Neuronal stem cell (in vitro differentiated cells): ENCODE measurements around the gene ANKS1B.

ENCODE experiments used
- DNase-seq: peaks from one replicate; pipeline ENCODE4 v3.0.0-alpha.2; 2013; ENCODE audit warnings: low spot score
- H2AFZ ChIP-seq: one replicate; pipeline ENCODE4 v1.6.1; 2013; ENCODE audit warnings: mild to moderate bottlenecking, low read length, inconsistent platforms
- H2AK5ac ChIP-seq: 2 replicates; pipeline ENCODE4 v1.6.1; 2013; ENCODE audit warnings: low read depth, mild to moderate bottlenecking, inconsistent platforms, low read length, moderate library complexity, mixed read lengths
- H2BK120ac ChIP-seq: 2 replicates; pipeline ENCODE4 v1.6.1; 2013; ENCODE audit warnings: low read depth, mild to moderate bottlenecking, inconsistent platforms, low read length, moderate library complexity, mixed read lengths
- H2BK12ac ChIP-seq: one replicate; pipeline ENCODE4 v1.6.1; 2013; ENCODE audit warnings: low read length, inconsistent platforms
- H2BK15ac ChIP-seq: 2 replicates; pipeline ENCODE4 v1.6.1; 2013; ENCODE audit warnings: mild to moderate bottlenecking, low read length, inconsistent platforms, mixed read lengths
- H2BK5ac ChIP-seq: one replicate; pipeline ENCODE4 v1.6.1; 2013; ENCODE audit warnings: inconsistent platforms, mild to moderate bottlenecking, low read length, moderate library complexity
- H3K14ac ChIP-seq: one replicate; pipeline ENCODE4 v1.6.1; 2013; ENCODE audit warnings: low read length, inconsistent platforms
- H3K18ac ChIP-seq: 2 replicates; pipeline ENCODE4 v1.6.1; 2013; ENCODE audit warnings: low read length, inconsistent platforms
- H3K23ac ChIP-seq: 2 replicates; pipeline ENCODE4 v1.6.1; 2013; ENCODE audit warnings: low read depth, mild to moderate bottlenecking, mixed read lengths, low read length, inconsistent platforms; ENCODE audit not compliant: poor library complexity
- H3K27ac ChIP-seq: replicated peaks from 3 replicates; pipeline ENCODE4 v1.5.1; 2013; ENCODE audit warnings: low read length, inconsistent platforms
- H3K27me3 ChIP-seq, 3 experiments: 2 replicates each; pipeline ENCODE4 v1.6.1; 2013; ENCODE audit warnings: low read length in 3 of 3, mild to moderate bottlenecking in 2 of 3, inconsistent platforms in 1 of 3, low read depth in 1 of 3, mixed read lengths in 1 of 3, moderate library complexity in 1 of 3; ENCODE audit not compliant: control insufficient read depth in 3 of 3, insufficient read depth in 3 of 3
- H3K36me3 ChIP-seq, 2 donors: replicated peaks in 1 of 2; 2 replicates each; pipeline ENCODE4 v1.6.1; 2013; ENCODE audit warnings: low read length in 2 of 2; ENCODE audit not compliant: control insufficient read depth in 2 of 2, insufficient read depth in 2 of 2
- H3K4ac ChIP-seq: 2 replicates; pipeline ENCODE4 v1.6.1; 2013; ENCODE audit warnings: inconsistent platforms, mild to moderate bottlenecking, low read length, moderate library complexity
- H3K4me1 ChIP-seq, 2 donors: 1 replicate in 1 of 2; 2 replicates in 1 of 2; pipeline ENCODE4 v1.6.1; 2013; ENCODE audit warnings: low read length in 2 of 2, low read depth in 1 of 2; ENCODE audit not compliant: control insufficient read depth in 2 of 2, insufficient read depth in 1 of 2
- H3K4me2 ChIP-seq: one replicate; pipeline ENCODE4 v1.6.1; 2013; ENCODE audit warnings: mild to moderate bottlenecking, low read length, inconsistent platforms; ENCODE audit not compliant: insufficient read depth, poor library complexity, severe bottlenecking
- H3K4me3 ChIP-seq, 2 donors: 2 replicates each; pipeline ENCODE4 v1.5.1; 2013; ENCODE audit warnings: low read length in 2 of 2, mild to moderate bottlenecking in 2 of 2, inconsistent platforms in 1 of 2, moderate library complexity in 1 of 2
- H3K79me1 ChIP-seq: one replicate; pipeline ENCODE4 v1.6.1; 2013; ENCODE audit warnings: low read depth, mild to moderate bottlenecking, inconsistent platforms, low read length, moderate library complexity
- H3K9ac ChIP-seq: one replicate; pipeline ENCODE4 v1.6.1; 2013; ENCODE audit warnings: mild to moderate bottlenecking, low read depth, low read length, inconsistent platforms; ENCODE audit not compliant: poor library complexity
- H3K9me3 ChIP-seq, 2 donors: replicated peaks in 1 of 2; 2 replicates each; pipeline versions ENCODE3 to v1.6.1; 2013; ENCODE audit warnings: low read length in 2 of 2, mild to moderate bottlenecking in 2 of 2, inconsistent platforms in 1 of 2, low read depth in 1 of 2, mixed read lengths in 1 of 2, moderate library complexity in 1 of 2; ENCODE audit not compliant: control insufficient read depth in 2 of 2, insufficient read depth in 1 of 2
- H4K8ac ChIP-seq: one replicate; pipeline ENCODE4 v1.6.1; 2013; ENCODE audit warnings: low read depth, mild to moderate bottlenecking, inconsistent platforms, low read length, moderate library complexity
- H4K91ac ChIP-seq: one replicate; pipeline ENCODE4 v1.6.1; 2013; ENCODE audit warnings: low read length, low read depth, mild to moderate bottlenecking, inconsistent platforms; ENCODE audit not compliant: poor library complexity
- WGBS, 2 donors: extraction: QIAGEN DNeasy Blood & Tissue Kit; methylation state at CpG; one replicate each; pipeline ENCODE4 v1.1.7; 2013; ENCODE audit warnings: missing lambda C conversion rate in 2 of 2, mixed read lengths in 1 of 2; ENCODE audit not compliant: insufficient read length in 2 of 2, insufficient replicate concordance in 1 of 2; ENCODE audit errors: extremely low coverage in 2 of 2; 5-methylcytosine and 5-hydroxymethylcytosine counted together

ANKS1B gene

DNA sequence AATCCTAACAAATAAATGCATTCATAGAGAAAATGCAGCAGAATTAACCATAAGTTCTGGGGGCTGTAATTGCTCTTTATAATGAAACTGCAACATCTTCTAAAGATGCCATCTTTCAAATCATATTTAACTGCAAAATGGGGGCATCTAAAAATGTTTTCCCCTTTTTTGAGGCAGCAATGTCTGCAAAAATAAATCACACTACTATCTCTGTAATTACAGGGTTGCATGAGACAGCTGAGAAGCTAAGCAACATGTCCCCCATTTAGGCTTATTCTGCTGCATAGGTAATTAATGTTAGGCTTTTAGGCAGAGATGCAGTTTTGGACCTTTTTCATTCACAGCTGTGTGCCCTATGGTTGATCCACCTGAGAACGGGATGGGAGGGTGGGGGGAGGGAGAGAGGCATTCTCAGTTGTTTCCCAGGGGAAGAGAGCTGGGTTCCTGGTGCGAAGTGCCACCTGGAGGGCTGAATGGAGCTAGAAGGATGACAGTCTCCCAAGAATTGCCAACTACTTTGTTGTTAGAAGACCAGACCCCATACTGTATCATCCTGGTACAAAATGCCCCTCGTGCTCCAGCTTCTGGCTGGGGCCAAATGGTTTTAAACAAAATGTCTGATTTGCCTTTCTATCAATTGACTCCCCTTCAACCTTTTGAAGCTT lies 1185.5 kb downstream of the ANKS1B start:
- DNase-seq, result no peak
- Histone ChIP-seq H3K79me1 (no peaks in the 10 kb centered on the region), H3K36me3 (no peaks in the 10 kb centered on the region), H4K8ac (no peak overlapping the region), H2AFZ (no peak overlapping the region), H3K18ac (no peak overlapping the region), H3K4me2 (no peak overlapping the region), H3K9me3 (no peaks in the 10 kb centered on the region), H4K91ac (no peak overlapping the region), H3K4me1 (peaks cover 2 to 3% of the 10 kb centered on the region in 2 donors), H3K27me3 (no peaks in the 10 kb centered on the region), H2AK5ac (no peak overlapping the region), H3K27ac (no peak overlapping the region), H3K14ac (no peak overlapping the region), H2BK5ac (no peak overlapping the region), H3K4me3 (no peak overlapping the region), H2BK15ac (no peak overlapping the region), H2BK120ac (no peak overlapping the region), H3K23ac (no peak overlapping the region), H3K4ac (no peak overlapping the region), H2BK12ac (no peak overlapping the region), H3K9ac (no peak overlapping the region)
- WGBS, 2 donors, result no CpG with 5 or more reads among the region's 3 CpGs

DNA sequence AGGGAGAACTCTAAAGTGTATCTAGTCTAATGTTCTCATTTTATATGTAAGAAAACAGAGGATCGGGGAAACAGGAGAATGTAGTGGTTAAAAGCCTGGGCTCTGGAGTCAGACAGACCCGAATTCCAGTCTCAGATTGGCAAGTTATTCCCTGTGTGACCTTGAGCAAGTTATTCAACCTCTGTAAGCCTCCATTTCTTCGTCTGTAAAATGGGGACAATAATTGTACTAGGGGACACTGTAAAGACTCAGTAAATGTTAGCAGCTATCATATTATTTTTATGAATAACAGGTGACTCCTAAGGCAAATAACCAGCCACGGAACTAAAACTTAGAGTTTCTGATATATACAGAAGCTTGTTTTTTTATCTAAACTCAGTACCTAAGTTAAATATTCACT lies 1187.5 kb downstream of the ANKS1B start:
- Histone ChIP-seq H4K8ac (no peak overlapping the region), H3K9ac (no peak overlapping the region), H3K4me1 (peaks cover 2 to 3% of the 10 kb centered on the region in 2 donors), H3K18ac (no peak overlapping the region), H3K9me3 (no peaks in the 10 kb centered on the region), H2AFZ (no peak overlapping the region), H3K36me3 (no peaks in the 10 kb centered on the region), H2AK5ac (no peak overlapping the region), H3K27me3 (no peaks in the 10 kb centered on the region), H3K4me2 (no peak overlapping the region), H3K79me1 (no peaks in the 10 kb centered on the region), H3K27ac (no peak overlapping the region), H4K91ac (no peak overlapping the region), H3K14ac (no peak overlapping the region), H3K23ac (no peak overlapping the region), H2BK15ac (no peak overlapping the region), H3K4me3 (no peak overlapping the region), H2BK12ac (no peak overlapping the region), H3K4ac (no peak overlapping the region), H2BK5ac (no peak overlapping the region), H2BK120ac (no peak overlapping the region)
- no CpG with 5 or more reads among the region's 4 CpGs for WGBS, 2 donors
- DNase-seq, result no peak

DNA sequence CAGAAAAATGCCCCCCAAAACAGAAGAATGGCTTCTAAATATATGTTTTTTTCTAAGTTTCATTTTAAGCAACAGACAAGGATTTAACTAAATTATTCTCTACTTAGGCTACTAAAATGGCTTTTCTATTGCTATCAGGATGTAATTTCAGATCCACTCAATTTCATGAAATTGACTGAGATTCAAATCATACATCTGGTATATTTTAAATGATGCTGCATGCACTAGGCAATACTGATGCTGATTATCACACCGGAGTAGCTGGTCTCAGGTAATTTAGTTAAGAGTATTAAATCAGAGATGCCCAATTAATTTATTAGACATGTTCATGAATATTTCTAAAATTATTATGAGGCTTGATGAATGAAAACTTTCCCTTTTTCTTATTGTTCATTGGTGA lies 1188.0 kb downstream of the ANKS1B start:
- no peak overlapping the region for H2AFZ ChIP-seq
- WGBS, 2 donors, result no CpG with 5 or more reads among the region's 1 CpG
- no peak overlapping the region for H3K9ac ChIP-seq
- H3K14ac ChIP-seq, result no peak overlapping the region
- H3K79me1 ChIP-seq, result no peaks in the 10 kb centered on the region
- no peaks in the 10 kb centered on the region for H3K27me3 ChIP-seq
- no peak overlapping the region for H3K4me2 ChIP-seq
- H2BK12ac ChIP-seq, result no peak overlapping the region
- no peak overlapping the region for H2AK5ac ChIP-seq
- no peak overlapping the region for H2BK15ac ChIP-seq
- no peak overlapping the region for H2BK5ac ChIP-seq
- peaks cover 2 to 3% of the 10 kb centered on the region in 2 donors for H3K4me1 ChIP-seq
- no peak overlapping the region for H3K18ac ChIP-seq
- no peak overlapping the region for H4K91ac ChIP-seq
- H3K4ac ChIP-seq, result no peak overlapping the region
- no peak overlapping the region for H4K8ac ChIP-seq
- H3K9me3 ChIP-seq, result no peaks in the 10 kb centered on the region
- DNase-seq, result no peak
- no peaks in the 10 kb centered on the region for H3K36me3 ChIP-seq
- H3K4me3 ChIP-seq, result no peak overlapping the region
- H3K27ac ChIP-seq, result no peak overlapping the region
- H3K23ac ChIP-seq, result no peak overlapping the region
- no peak overlapping the region for H2BK120ac ChIP-seq

DNA sequence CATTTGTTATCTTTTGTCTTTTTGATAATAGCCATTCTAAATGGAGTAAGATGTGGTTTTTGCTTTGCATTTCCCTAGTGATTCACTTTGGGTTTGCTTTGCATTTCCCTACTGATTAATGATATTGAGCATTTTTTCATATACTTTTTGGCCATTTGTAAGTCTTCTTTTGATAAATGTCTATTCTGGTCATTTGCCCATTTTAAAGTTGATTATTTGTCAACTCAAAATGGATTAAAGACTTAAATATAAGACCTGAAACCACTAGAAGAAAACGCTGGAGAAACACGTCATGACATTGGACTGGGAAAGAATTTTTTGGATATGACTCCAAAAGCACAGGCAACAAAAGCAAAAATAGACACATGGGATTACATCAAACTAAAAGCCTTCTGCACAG lies 1191.6 kb downstream of the ANKS1B start:
- Histone ChIP-seq H3K18ac (no peak overlapping the region), H3K9ac (no peak overlapping the region), H2AFZ (no peak overlapping the region), H3K4ac (no peak overlapping the region), H2BK5ac (no peak overlapping the region), H2BK12ac (no peak overlapping the region), H2BK120ac (no peak overlapping the region), H3K23ac (no peak overlapping the region), H2BK15ac (no peak overlapping the region), H3K14ac (no peak overlapping the region), H4K91ac (no peak overlapping the region), H2AK5ac (no peak overlapping the region), H3K27ac (no peak overlapping the region), H3K4me3 (no peak overlapping the region), H3K27me3 (no peaks in the 10 kb centered on the region), H3K79me1 (no peaks in the 10 kb centered on the region), H3K4me2 (no peak overlapping the region), H4K8ac (no peak overlapping the region), H3K36me3 (no peaks in the 10 kb centered on the region), H3K4me1 (no peaks in the 10 kb centered on the region), H3K9me3 (no peaks in the 10 kb centered on the region)
- no CpG with 5 or more reads among the region's 2 CpGs for WGBS, 2 donors
- DNase-seq, result no peak
